Hair follicle dermal papilla cell (primary cell): ENCODE data around the gene OPN5. TPM values are rescaled to one million over a fixed set of nuclear protein-coding genes. Genes with fewer than 3 reads are reported as not detected.

Experiments used
- small RNA-seq: library from RNA; depleted of rRNA; stranded (forward); fragments of <200 nt; gene quantifications from one replicate; pipeline ENCODE3, GENCODE V24; 2012
- total RNA-seq: library from RNA; depleted of rRNA; stranded (reverse); fragments of >200 nt; gene quantifications from 2 replicates; pipeline ENCODE4 v1.2.3, GENCODE V29; 2012

Gene OPN5, protein sequence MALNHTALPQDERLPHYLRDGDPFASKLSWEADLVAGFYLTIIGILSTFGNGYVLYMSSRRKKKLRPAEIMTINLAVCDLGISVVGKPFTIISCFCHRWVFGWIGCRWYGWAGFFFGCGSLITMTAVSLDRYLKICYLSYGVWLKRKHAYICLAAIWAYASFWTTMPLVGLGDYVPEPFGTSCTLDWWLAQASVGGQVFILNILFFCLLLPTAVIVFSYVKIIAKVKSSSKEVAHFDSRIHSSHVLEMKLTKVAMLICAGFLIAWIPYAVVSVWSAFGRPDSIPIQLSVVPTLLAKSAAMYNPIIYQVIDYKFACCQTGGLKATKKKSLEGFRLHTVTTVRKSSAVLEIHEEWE
- total RNA-seq = not detected in 2 replicates

DNA sequence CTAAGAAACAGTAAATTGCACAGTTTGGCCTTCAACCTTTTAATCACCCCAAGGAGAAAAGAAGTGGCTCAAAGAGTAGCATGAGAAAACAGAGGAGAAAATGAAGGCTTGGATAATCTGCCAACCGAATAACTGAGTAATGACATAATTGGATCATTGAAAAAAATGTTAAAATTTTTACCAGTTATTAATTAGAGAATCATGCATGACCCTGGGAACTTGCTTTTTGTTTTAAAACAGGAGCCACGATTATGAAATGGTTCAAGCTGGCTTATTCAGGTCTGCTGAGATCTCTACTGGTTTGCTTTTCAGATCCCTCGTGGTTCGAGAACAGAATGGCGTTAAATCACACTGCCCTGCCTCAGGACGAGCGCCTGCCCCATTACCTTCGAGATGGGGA, at the start of gene OPN5:
Gene OPN5 (plus strand): TSS at position 301 of the 400 bp plus-strand sequence. CDS start 35 bp downstream, at position 336.

Small RNAs within 50 kb of the gene (small RNA-seq; reads per million reads assigned to genes)
- gene RNU1-105P = 0.33 reads per million

Other genes starting within 250 kb of the OPN5 start
- not detected in 2 replicates for gene ADGRF4, start 83.5 kb upstream of the OPN5 start, total RNA-seq